ENCODE measurements around the gene CLRN2.

GRCh38 chr4:17515445-17516407 lies 761 bp downstream of the CLRN2 start:
- TF ChIP-seq CTCF (tag by site-specific recombination; IDR thresholded peaks at IDR 0.05) = no peak
- TF ChIP-seq, protein P1, sequence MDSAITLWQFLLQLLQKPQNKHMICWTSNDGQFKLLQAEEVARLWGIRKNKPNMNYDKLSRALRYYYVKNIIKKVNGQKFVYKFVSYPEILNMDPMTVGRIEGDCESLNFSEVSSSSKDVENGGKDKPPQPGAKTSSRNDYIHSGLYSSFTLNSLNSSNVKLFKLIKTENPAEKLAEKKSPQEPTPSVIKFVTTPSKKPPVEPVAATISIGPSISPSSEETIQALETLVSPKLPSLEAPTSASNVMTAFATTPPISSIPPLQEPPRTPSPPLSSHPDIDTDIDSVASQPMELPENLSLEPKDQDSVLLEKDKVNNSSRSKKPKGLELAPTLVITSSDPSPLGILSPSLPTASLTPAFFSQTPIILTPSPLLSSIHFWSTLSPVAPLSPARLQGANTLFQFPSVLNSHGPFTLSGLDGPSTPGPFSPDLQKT (IDR thresholded peaks at IDR 0.05; ENCODE audit: borderline replicate concordance, low read depth, low read length) = no peak
- no peak for TF ChIP-seq ZNF558 (tag by site-specific recombination; IDR thresholded peaks at IDR 0.05)
- no peak for TF ChIP-seq ZNF37A (tag by site-specific recombination; IDR thresholded peaks at IDR 0.05)
- no peak for TF ChIP-seq ZNF670 (tag by site-specific recombination; IDR thresholded peaks at IDR 0.05; ENCODE audit: low read depth)
- no peak for TF ChIP-seq ZBTB1 (tag by site-specific recombination; IDR thresholded peaks at IDR 0.05)
- TF ChIP-seq ZNF112 (tag by site-specific recombination; IDR thresholded peaks at IDR 0.05) = no peak
- no peak for TF ChIP-seq ZNF146 (tag by site-specific recombination; IDR thresholded peaks at IDR 0.05)
- no peak for TF ChIP-seq ZBTB8A (tag by site-specific recombination; IDR thresholded peaks at IDR 0.05)
